Upper lobe of left lung (tissue), 6 donors: ENCODE results near the gene BNC2. TPM values are rescaled to one million over a fixed set of nuclear protein-coding genes. Genes with fewer than 3 reads are reported as not detected.

Experiments used
- ATAC-seq, 2 donors: fragments of 200-7000 bp; cut with Tn5 transposase; one replicate each; pipeline ENCODE4 v1.9.1; 2022; ENCODE audit warnings: mild to moderate bottlenecking in 2 of 2, moderate library complexity in 2 of 2; ENCODE audit not compliant: low FRiP score in 2 of 2
- DNase-seq, 2 donors: peaks; one replicate each; pipeline ENCODE4 v3.0.0-alpha.2; 2019 to 2020
- H3K27ac ChIP-seq, 4 donors: fragments of 200-600 bp; sonication (generic); one replicate each; pipeline ENCODE4 v1.5.1; 2016 to 2019
- H3K27me3 ChIP-seq, 4 donors: fragments of 200-600 bp; sonication (generic); one replicate each; pipeline ENCODE4 v1.5.1; 2017 to 2019
- H3K36me3 ChIP-seq, 4 donors: fragments of 200-600 bp; sonication (generic); one replicate each; pipeline ENCODE4 v1.5.1; 2016 to 2019
- H3K4me1 ChIP-seq, 4 donors: fragments of 200-600 bp; sonication (generic); one replicate each; pipeline ENCODE4 v1.5.1; 2018 to 2019
- H3K4me3 ChIP-seq, 4 donors: fragments of 200-600 bp; sonication (generic); one replicate each; pipeline ENCODE4 v1.5.1; 2017 to 2019; ENCODE audit warnings: mild to moderate bottlenecking in 2 of 4, moderate library complexity in 1 of 4
- H3K9me3 ChIP-seq, 4 donors: fragments of 200-600 bp; sonication (generic); one replicate each; pipeline ENCODE4 v1.5.1; 2018 to 2019
- CTCF ChIP-seq, 6 experiments: fragments of 450-650 bp in 4 of 6; fragments of 200-600 bp in 2 of 6; sonication (generic) in 2 of 6; IDR thresholded peaks; one replicate each; pipeline ENCODE4 v1.5.1; 2016 to 2019; ENCODE audit warnings: antibody characterized with exemption in 6 of 6
- EP300 ChIP-seq, 4 donors: sonication (generic); formaldehyde crosslinking; IDR thresholded peaks; one replicate each; pipeline ENCODE4 v1.5.1; 2017; ENCODE audit warnings: antibody characterized with exemption in 4 of 4, control low read depth in 2 of 4
- POLR2A ChIP-seq, 4 donors: fragments of 450-650 bp; IDR thresholded peaks; one replicate each; pipeline ENCODE4 v1.5.1; 2016 to 2017; ENCODE audit warnings: antibody characterized with exemption in 4 of 4, mild to moderate bottlenecking in 2 of 4
- POLR2AphosphoS5 ChIP-seq, 2 donors: sonication (generic); formaldehyde crosslinking; IDR thresholded peaks; one replicate each; pipeline ENCODE4 v1.5.1; 2017; ENCODE audit warnings: antibody characterized with exemption in 2 of 2
- WGBS, 2 donors: methylation state at CpG; one replicate each; pipeline ENCODE4 v1.1.5; 2017 to 2018; 5-methylcytosine and 5-hydroxymethylcytosine counted together
- total RNA-seq, 6 donors: library from RNA; depleted of rRNA in 4 of 6; stranded (reverse); fragments of >200 nt in 4 of 6; gene quantifications; one replicate each; pipeline versions ENCODE4 v1.1.0 to v1.2.1, GENCODE V29; 2016 to 2021
- donor health status: DM: no; HTN: no; CAD: no; lungs with moderate emphysema.
- donor health status: DM: no; HTN: yes; CAD: no; lungs with severe emphysema.

Gene BNC2
- total RNA-seq, 6 donors from 2014 or later: 4.6 to 21.7 (median 10.7) TPM

GRCh38 chr9:16832101-16832500 is 38.4 kb downstream of the BNC2 start:
- no peak overlapping the region for H3K27ac ChIP-seq
- 89 to 93% methylated on average over 3 of the region's 3 CpGs for WGBS, 2 donors
- H3K9me3 ChIP-seq: no peaks in the 10 kb centered on the region
- H3K36me3 ChIP-seq: no peaks in the 10 kb centered on the region
- H3K4me1 ChIP-seq: peaks cover 0 to 9% (median 4%) of the 10 kb centered on the region in 4 donors
- no peak for DNase-seq
- TF ChIP-seq EP300 (IDR thresholded peaks at IDR 0.05) (no peak), CTCF (IDR thresholded peaks at IDR 0.05) (no peak), POLR2AphosphoS5 (IDR thresholded peaks at IDR 0.05) (no peak), POLR2A (IDR thresholded peaks at IDR 0.05) (no peak)
- H3K4me3 ChIP-seq: no peak overlapping the region
- no peak for ATAC-seq
- no peaks in the 10 kb centered on the region for H3K27me3 ChIP-seq

- no peaks in the 10 kb centered on the region for H3K36me3 ChIP-seq
- no peak overlapping the region for H3K27ac ChIP-seq
- no peak overlapping the region for H3K4me3 ChIP-seq
- ATAC-seq (no peak), DNase-seq (no peak)
- no peaks in the 10 kb centered on the region for H3K9me3 ChIP-seq
- no peak for TF ChIP-seq POLR2A (IDR thresholded peaks at IDR 0.05)
- no peak for TF ChIP-seq POLR2AphosphoS5 (IDR thresholded peaks at IDR 0.05)
- TF ChIP-seq EP300 (IDR thresholded peaks at IDR 0.05): no peak
- no peak for TF ChIP-seq CTCF (IDR thresholded peaks at IDR 0.05)
- WGBS, 2 donors: 58 to 64% methylated on average over 4 of the region's 4 CpGs
- H3K27me3 ChIP-seq: no peaks in the 10 kb centered on the region
- peaks cover 0 to 9% (median 4%) of the 10 kb centered on the region in 4 donors for H3K4me1 ChIP-seq
Measured at GRCh38 chr9:16830806-16831205, 39.7 kb downstream of the BNC2 start.

- ATAC-seq: peak; percentile 54 to 59
- Histone ChIP-seq H3K4me3 (peak overlapping the region in 3 of 4 donors; percentile 24 to 36 (median 32)), H3K27ac (peak overlapping the region in 3 of 4 donors; percentile 16 to 53 (median 48)), H3K9me3 (no peaks in the 10 kb centered on the region), H3K27me3 (no peaks in the 10 kb centered on the region), H3K36me3 (no peaks in the 10 kb centered on the region), H3K4me1 (peaks cover 0 to 19% (median 7%) of the 10 kb centered on the region in 4 donors)
- TF ChIP-seq EP300 (IDR thresholded peaks at IDR 0.05) (no peak), CTCF (IDR thresholded peaks at IDR 0.05) (no peak), POLR2AphosphoS5 (IDR thresholded peaks at IDR 0.05) (no peak), POLR2A (IDR thresholded peaks at IDR 0.05) (no peak)
- peak in 1 of 2 donors; percentile 68 for DNase-seq
- WGBS, 2 donors: 12 to 14% methylated on average over 25 to 30 of the region's 30 CpGs
Measured at GRCh38 chr9:16828340-16829281, 41.9 kb downstream of the BNC2 start.

DNA sequence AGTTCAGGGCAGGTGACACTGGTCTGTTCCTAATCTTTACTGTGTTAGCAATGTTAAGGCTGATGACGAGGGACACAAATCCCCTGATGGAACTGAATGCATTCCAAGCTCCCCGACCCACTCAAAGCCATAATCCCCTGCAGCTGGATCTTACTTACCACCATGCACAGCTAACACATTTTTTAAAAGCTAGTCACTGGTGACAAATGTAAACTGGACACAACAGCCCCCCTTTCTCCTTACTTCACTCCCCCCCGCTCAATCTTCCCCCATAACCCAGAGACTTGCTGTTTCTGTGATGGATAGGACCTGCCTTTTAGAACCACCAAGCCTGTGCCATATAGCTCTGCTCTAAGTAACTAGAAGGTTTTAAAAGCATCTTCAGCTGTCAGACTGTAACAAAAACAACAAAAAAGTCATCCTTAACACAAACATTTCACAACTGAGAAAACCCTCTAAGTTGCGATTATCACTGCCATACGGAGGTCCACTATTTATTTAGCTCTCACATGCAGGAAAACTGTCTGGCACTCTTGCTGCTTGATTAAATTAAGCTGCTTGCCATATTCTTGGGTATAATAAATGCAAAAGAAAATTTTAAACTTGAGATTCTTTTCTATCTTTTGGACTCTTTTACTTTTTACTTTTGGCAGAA is 44.4 kb downstream of the BNC2 start:
- DNase-seq: no peak
- Histone ChIP-seq H3K27ac (no peak overlapping the region), H3K4me1 (peaks cover 0 to 19% (median 7%) of the 10 kb centered on the region in 4 donors), H3K27me3 (no peaks in the 10 kb centered on the region), H3K4me3 (no peak overlapping the region), H3K9me3 (no peaks in the 10 kb centered on the region), H3K36me3 (no peaks in the 10 kb centered on the region)
- WGBS, 2 donors: 66 to 67% methylated on average over 5 of the region's 5 CpGs
- no peak for ATAC-seq
- TF ChIP-seq CTCF (IDR thresholded peaks at IDR 0.05) (no peak), EP300 (IDR thresholded peaks at IDR 0.05) (no peak), POLR2AphosphoS5 (IDR thresholded peaks at IDR 0.05) (no peak), POLR2A (IDR thresholded peaks at IDR 0.05) (no peak)
